G401 (cell line): ENCODE results near the gene AQP9. TPM values are rescaled to one million over a fixed set of nuclear protein-coding genes. Genes with fewer than 3 reads are reported as not detected.
"Not testable (repeated sequence)": the region's sequence is repeated elsewhere in the genome, so short reads cannot be mapped to it uniquely, and the experiment has no call there.

ENCODE experiments used
- DNase-seq: peaks from one replicate; pipeline ENCODE4 v3.0.0-alpha.2; 2015; ENCODE audit warnings: low spot score
- in situ Hi-C: cut with HindIII; loops from 2 replicates; pipeline ENCODE4 v1.10.0; 2016; ENCODE audit warnings: low sequenced_read_pairs, mixed read lengths
- total RNA-seq: library from RNA; depleted of rRNA; stranded (reverse); fragments of >200 nt; shearing (Covaris generic); gene quantifications from 2 replicates; pipeline ENCODE4 v1.2.3, GENCODE V29; 2014

Gene AQP9
- total RNA-seq, 1 experiment from 2014 or later: not detected

GRCh38 chr15:58171476-58172061 is 33.4 kb downstream of the AQP9 start:
- in situ Hi-C loops: no loop called here

GRCh38 chr15:58174709-58175108 is 36.5 kb downstream of the AQP9 start:
- in situ Hi-C loops: no loop called here
- DNase-seq: no peak

More at GRCh38 chr15:58171476-58172061, 33.4 kb downstream of the AQP9 start:
- DNase-seq: no peak

GRCh38 chr15:58175955-58176354 is 37.8 kb downstream of the AQP9 start:
- in situ Hi-C loops: no loop called here
- DNase-seq: no peak

GRCh38 chr15:58178668-58179067 is 40.5 kb downstream of the AQP9 start:
- in situ Hi-C loops: no loop called here
- DNase-seq: no peak

GRCh38 chr15:58179206-58179605 is 41.0 kb downstream of the AQP9 start:
- in situ Hi-C loops: no loop called here
- DNase-seq: no peak

GRCh38 chr15:58179741-58180381 is 41.7 kb downstream of the AQP9 start:
- in situ Hi-C loops: no loop called here
- DNase-seq: no peak

- DNase-seq: peak; percentile 46
- in situ Hi-C loops: no loop called here
These were observed 44.4 kb downstream of the AQP9 start for GRCh38 chr15:58182460-58183163.

- in situ Hi-C loops: no loop called here
- no peak for DNase-seq
These were observed 47.3 kb downstream of the AQP9 start for GRCh38 chr15:58185439-58185838.

GRCh38 chr15:58189148-58189811 is 51.1 kb downstream of the AQP9 start:
- DNase-seq: no peak
- in situ Hi-C loops: no loop called here

GRCh38 chr15:58190419-58190818 is 52.2 kb downstream of the AQP9 start:
- in situ Hi-C loops: no loop called here
- no peak for DNase-seq

GRCh38 chr15:58193636-58194035 is 55.5 kb downstream of the AQP9 start:
- in situ Hi-C loops, DNase-seq: not testable (repeated sequence)

GRCh38 chr15:58200739-58201138 is 62.6 kb downstream of the AQP9 start:
- DNase-seq: no peak
- in situ Hi-C loops: no loop called here

GRCh38 chr15:58201516-58201915 is 63.3 kb downstream of the AQP9 start:
- in situ Hi-C loops: no loop called here
- DNase-seq: no peak

- in situ Hi-C loops: no loop called here
- no peak for DNase-seq
These were observed 65.4 kb downstream of the AQP9 start for GRCh38 chr15:58203537-58203936.

- DNase-seq: no peak
- in situ Hi-C loops: no loop called here
These were observed 68.0 kb downstream of the AQP9 start for GRCh38 chr15:58206151-58206550.

- DNase-seq, in situ Hi-C loops: not testable (repeated sequence)
These were observed 70.0 kb downstream of the AQP9 start for GRCh38 chr15:58208217-58208616.

- DNase-seq, in situ Hi-C loops: not testable (repeated sequence)
These were observed 70.9 kb downstream of the AQP9 start for GRCh38 chr15:58209007-58209481.

GRCh38 chr15:58210031-58210430 is 71.8 kb downstream of the AQP9 start:
- in situ Hi-C loops, DNase-seq: not testable (repeated sequence)

- in situ Hi-C loops: no loop called here
- peak; percentile 29 for DNase-seq
These were observed 74.8 kb downstream of the AQP9 start for GRCh38 chr15:58212909-58213526.
